Mucosa of rectum (tissue), 2 donors: ENCODE results near the gene BPTF.
"Not testable (repeated sequence)": the region's sequence is repeated elsewhere in the genome, so short reads cannot be mapped to it uniquely, and the experiment has no call there.

Experiments
- H3K27ac ChIP-seq, 2 donors: one replicate each; pipeline ENCODE4 v1.7.0; 2013; ENCODE audit warnings: inconsistent platforms in 2 of 2, low read depth in 2 of 2, low read length in 2 of 2
- H3K27me3 ChIP-seq, 2 donors: one replicate each; pipeline ENCODE4 v1.7.0; 2013; ENCODE audit warnings: low read length in 2 of 2; ENCODE audit not compliant: control insufficient read depth in 2 of 2, insufficient read depth in 2 of 2
- H3K36me3 ChIP-seq, 2 donors: one replicate each; pipeline ENCODE4 v1.7.0; 2013; ENCODE audit warnings: low read length in 2 of 2; ENCODE audit not compliant: control insufficient read depth in 2 of 2, insufficient read depth in 2 of 2
- H3K4me1 ChIP-seq, 2 donors: one replicate each; pipeline ENCODE4 v1.7.0; 2013; ENCODE audit warnings: low read length in 2 of 2, mild to moderate bottlenecking in 1 of 2; ENCODE audit not compliant: control insufficient read depth in 2 of 2, insufficient read depth in 2 of 2
- H3K4me3 ChIP-seq, 2 donors: one replicate each; pipeline ENCODE4 v1.7.0; 2013; ENCODE audit warnings: low read length in 2 of 2
- H3K9ac ChIP-seq, 2 donors: one replicate each; pipeline ENCODE4 v1.7.0; 2013; ENCODE audit warnings: low read length in 2 of 2, low read depth in 1 of 2, mild to moderate bottlenecking in 1 of 2
- H3K9me3 ChIP-seq, 2 donors: one replicate each; pipeline ENCODE4 v1.7.0; 2013; ENCODE audit warnings: low read length in 2 of 2; ENCODE audit not compliant: control insufficient read depth in 2 of 2
- donor health status: healthy.
- donor health status: Normal muscosa, but diverticular disease.

The BPTF gene

DNA sequence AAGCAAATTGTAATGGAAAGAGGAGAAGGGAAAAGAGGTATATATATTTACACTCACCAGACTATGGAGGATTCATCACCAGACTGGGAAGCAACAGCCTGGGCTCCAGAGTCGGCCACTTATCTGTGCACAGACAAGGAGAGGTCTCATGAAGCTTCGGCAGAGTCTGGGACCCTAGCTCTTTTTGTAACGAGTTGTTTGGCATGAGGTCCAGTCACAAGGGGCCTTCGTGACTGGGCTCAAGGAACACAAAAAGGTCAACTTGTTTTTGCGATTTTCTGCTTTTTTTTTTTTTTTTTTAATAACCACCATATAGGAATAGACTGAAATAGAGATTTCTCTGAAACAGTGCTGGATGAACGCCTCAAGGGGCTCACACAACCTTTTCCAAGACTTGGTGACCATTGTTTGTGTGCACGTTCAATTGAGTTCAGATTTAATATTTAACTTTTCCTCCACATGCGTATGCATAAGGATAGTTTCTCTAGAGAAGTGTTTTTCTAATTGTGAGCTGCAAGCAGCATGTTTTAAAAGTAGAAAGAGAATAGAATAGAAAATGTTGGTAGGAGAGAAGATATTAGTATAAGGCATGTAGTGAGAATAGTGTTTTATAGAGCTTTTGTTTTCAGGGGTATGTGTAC, 25.8 kb downstream of the BPTF start:
- H3K36me3 ChIP-seq = peaks cover 4 to 11% of the 10 kb centered on the region in 2 donors
- no peaks in the 10 kb centered on the region for H3K9me3 ChIP-seq
- no peaks in the 10 kb centered on the region for H3K27me3 ChIP-seq
- no peak overlapping the region for H3K27ac ChIP-seq
- peaks cover 0 to 10% of the 10 kb centered on the region in 2 donors for H3K4me1 ChIP-seq
- H3K4me3 ChIP-seq = no peak overlapping the region
- H3K9ac ChIP-seq = no peak overlapping the region

DNA sequence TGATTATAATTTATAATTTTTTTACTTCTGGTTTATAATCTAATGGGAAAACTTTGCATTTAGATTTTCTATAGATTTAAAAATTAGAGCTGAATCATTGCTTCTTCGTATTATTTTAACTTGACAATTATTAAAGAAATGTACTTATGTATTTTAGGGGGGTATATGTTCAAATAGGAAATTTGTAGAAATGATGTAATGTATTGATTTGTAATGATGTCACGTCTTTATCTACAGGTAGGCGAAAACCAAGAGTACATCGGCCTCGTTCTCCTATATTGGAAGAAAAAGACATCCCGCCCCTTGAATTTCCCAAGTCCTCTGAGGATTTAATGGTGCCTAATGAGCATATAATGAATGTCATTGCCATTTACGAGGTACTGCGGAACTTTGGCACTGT, 28.4 kb downstream of the BPTF start:
- H3K36me3 ChIP-seq = peaks cover 4 to 11% of the 10 kb centered on the region in 2 donors
- no peak overlapping the region for H3K27ac ChIP-seq
- no peak overlapping the region for H3K9ac ChIP-seq
- H3K4me1 ChIP-seq = peaks cover 2 to 7% of the 10 kb centered on the region in 2 donors
- H3K27me3 ChIP-seq = no peaks in the 10 kb centered on the region
- H3K9me3 ChIP-seq = no peaks in the 10 kb centered on the region
- no peak overlapping the region for H3K4me3 ChIP-seq

DNA sequence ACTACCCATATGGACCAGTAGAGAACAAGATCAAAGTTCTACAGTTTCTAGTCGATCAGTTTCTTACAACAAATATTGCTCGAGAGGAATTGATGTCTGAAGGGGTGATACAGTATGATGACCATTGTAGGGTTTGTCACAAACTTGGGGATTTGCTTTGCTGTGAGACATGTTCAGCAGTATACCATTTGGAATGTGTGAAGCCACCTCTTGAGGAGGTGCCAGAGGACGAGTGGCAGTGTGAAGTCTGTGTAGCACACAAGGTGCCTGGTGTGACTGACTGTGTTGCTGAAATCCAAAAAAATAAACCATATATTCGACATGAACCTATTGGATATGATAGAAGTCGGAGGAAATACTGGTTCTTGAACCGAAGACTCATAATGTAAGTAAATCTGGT, 29.1 kb downstream of the BPTF start:
- no peaks in the 10 kb centered on the region for H3K9me3 ChIP-seq
- H3K9ac ChIP-seq = no peak overlapping the region

DNA sequence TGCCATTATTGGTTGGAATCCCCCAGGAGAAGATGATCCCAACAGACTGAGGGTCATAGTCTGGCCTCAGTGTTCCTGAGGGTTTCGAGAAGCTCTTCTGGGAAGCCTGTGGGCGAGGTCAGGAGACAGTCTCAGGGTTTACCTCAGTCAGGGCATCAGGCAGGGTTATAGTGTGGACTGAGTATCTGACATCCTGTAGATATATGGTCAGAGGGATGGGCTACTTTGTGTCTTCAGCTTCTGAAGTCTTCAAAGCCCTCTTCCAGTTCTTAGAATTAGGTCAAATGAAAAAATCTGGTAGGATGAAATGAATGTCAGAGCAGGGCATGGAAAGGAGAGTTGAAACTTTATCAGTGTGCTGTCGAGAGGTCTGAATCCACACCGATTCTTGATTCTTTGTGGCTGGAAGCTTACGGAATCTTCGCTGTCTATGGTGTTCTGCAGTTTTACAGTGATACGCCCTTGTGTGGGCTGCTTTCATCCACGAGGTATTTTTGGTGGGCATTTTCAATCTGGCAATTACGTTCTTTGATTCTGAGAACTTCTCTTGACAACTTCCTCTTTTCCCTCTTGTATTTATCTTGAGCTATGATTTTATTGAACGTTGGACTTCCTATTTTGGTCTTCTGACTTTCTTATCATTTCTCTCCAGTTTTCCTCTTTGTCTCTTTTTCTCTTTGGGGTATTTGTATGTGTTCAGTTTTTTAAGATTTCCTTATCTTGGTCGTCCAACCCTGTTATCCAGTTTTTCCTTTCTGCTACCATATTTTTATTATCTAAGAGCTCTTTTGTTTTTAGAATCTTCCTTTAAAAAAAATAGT, 30.4 kb downstream of the BPTF start:
- H3K27me3 ChIP-seq = no peaks in the 10 kb centered on the region
- H3K4me1 ChIP-seq = peaks cover 2 to 7% of the 10 kb centered on the region in 2 donors
- H3K27ac ChIP-seq = no peak overlapping the region
- no peak overlapping the region for H3K9ac ChIP-seq
- no peak overlapping the region for H3K4me3 ChIP-seq
- H3K36me3 ChIP-seq = peaks cover 4 to 11% of the 10 kb centered on the region in 2 donors
- no peaks in the 10 kb centered on the region for H3K9me3 ChIP-seq

More for the DNA sequence above, 29.1 kb downstream of the BPTF start:
- Histone ChIP-seq H3K36me3 (peaks cover 4 to 11% of the 10 kb centered on the region in 2 donors), H3K4me1 (peaks cover 2 to 7% of the 10 kb centered on the region in 2 donors), H3K4me3 (no peak overlapping the region), H3K27ac (no peak overlapping the region), H3K27me3 (no peaks in the 10 kb centered on the region)

DNA sequence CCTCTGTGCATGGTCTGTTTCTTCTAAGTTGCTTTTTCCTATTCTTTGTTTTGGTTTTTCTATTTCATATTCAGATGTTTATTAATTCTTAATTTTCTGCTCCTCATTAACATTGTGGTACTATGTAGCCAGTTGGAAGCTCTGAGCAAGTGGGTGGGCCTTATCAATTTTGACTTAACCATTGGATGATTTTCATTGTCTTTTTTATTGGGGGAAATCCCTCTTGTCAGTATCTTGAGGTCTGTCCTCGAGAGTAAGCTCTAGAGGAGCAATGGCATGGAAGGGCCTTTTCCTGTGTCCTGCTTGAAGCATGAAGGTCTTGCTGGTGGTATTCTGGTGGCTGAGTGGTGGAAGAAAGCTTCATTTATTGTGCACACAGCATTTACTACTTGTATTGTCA, 31.1 kb downstream of the BPTF start:
- not testable (repeated sequence) for H3K4me1 ChIP-seq, H3K9ac ChIP-seq, H3K27ac ChIP-seq, H3K9me3 ChIP-seq, H3K27me3 ChIP-seq, H3K4me3 ChIP-seq
- H3K36me3 ChIP-seq = peaks cover 4 to 11% of the 10 kb centered on the region in 2 donors

DNA sequence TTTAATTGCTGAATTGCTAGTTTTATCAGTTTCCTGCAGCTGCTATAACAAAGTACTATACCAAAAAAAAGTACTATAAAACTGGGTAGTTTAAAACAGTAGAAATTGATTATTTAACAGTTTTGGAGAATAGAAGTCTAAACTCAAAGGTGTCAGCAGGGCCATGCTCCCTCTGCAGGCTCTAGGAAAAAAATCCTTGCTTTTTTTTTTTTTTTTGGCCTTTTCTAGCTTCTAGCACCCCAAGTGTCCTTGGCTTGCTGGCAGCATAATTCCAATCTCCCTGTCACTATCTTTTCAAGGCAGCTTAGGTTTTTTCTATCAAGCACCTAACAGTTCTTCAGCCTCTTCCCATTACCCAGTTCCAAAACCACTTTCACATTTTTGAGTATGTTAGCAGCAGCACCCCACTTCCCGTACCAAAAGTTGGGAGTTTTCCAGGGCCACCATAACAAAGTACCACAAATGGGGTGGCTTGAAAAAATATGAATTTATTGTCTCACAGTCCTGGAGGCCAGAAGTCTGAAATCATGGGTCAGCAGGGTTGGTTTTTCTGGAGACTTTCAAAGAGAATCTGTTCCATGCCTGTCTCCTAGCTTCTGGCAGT, 37.4 kb downstream of the BPTF start:
- Histone ChIP-seq H3K27me3 (no peaks in the 10 kb centered on the region), H3K4me1 (no peaks in the 10 kb centered on the region), H3K27ac (no peak overlapping the region), H3K36me3 (peaks cover 4 to 6% of the 10 kb centered on the region in 2 donors), H3K9me3 (no peaks in the 10 kb centered on the region), H3K4me3 (no peak overlapping the region), H3K9ac (no peak overlapping the region)

DNA sequence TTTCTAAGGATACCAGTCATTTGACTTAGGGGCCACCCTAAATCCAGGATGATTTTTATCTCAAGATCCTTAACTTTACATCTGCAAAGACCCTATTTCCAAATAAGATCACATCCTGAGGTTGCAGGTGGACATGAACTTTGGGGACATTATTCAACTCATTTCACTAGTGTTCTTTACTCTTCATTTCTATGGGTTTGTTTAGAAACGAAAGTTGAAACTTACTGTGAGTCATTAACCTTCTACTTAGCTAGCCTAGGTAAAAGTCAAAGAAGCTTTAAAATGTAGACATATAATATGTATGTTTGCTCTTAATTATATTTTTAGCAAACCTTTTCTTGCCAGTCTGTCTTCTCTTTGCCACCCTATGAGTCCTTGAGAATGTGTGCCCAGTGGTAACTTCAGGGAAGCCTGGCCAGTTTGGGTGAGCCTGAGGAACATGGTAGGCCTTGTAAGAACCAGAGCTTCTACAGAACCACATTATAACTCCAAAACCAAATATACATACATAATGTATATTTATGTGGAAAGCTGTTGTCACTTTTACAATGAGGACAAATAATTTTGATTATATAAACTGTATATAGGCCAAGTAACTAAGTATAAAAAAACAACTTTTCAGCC, 38.4 kb downstream of the BPTF start:
- no peak overlapping the region for H3K27ac ChIP-seq
- no peaks in the 10 kb centered on the region for H3K9me3 ChIP-seq
- no peak overlapping the region for H3K4me3 ChIP-seq
- H3K36me3 ChIP-seq = peaks cover 4 to 7% of the 10 kb centered on the region in 2 donors
- no peaks in the 10 kb centered on the region for H3K27me3 ChIP-seq
- no peak overlapping the region for H3K9ac ChIP-seq
- no peaks in the 10 kb centered on the region for H3K4me1 ChIP-seq

DNA sequence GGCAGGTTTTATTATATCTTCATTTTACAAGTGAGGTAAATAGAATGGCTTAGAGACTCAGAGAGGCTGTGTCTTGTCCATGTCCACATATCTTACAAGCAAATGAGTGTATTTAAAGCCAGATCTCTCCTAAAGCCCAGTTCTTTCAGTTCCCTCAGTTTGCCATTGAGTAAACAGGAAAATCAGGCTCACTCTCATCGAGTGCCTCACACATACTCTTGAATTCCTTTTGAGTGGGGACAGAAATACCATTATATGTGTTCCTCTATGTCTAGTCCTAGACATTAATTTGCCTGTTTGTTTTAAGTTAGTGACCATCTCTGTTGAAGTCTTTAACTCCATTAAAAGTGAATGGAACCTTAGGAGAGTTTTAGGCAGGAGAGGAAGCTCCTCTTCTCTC, 40.1 kb downstream of the BPTF start:
- Histone ChIP-seq H3K9me3 (no peaks in the 10 kb centered on the region), H3K9ac (no peak overlapping the region), H3K27ac (no peak overlapping the region), H3K4me1 (no peaks in the 10 kb centered on the region), H3K4me3 (no peak overlapping the region), H3K36me3 (peaks cover 4 to 7% of the 10 kb centered on the region in 2 donors), H3K27me3 (no peaks in the 10 kb centered on the region)

DNA sequence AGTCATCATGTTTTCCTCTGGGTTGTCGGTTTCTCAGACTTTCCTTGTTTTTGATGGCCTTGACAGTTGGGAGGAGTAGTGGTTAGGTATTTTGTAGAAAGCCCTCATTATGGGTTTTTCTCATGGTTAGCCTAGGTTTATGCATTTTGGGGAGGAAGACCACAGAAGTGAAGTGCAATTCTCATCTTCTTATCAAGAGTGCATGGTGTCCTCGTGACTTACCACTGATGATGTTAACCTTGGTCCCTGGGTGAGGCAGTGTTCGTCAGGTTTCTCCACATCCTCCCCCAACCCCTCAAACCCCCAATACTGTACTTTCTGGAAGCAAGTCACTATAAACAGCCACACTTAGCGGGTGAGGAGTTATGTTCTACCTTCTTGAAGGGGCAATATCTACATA, 42.3 kb downstream of the BPTF start:
- Histone ChIP-seq H3K27me3 (no peaks in the 10 kb centered on the region), H3K36me3 (peaks cover 4 to 7% of the 10 kb centered on the region in 2 donors), H3K4me1 (no peaks in the 10 kb centered on the region), H3K4me3 (no peak overlapping the region), H3K9ac (no peak overlapping the region), H3K9me3 (no peaks in the 10 kb centered on the region), H3K27ac (no peak overlapping the region)

DNA sequence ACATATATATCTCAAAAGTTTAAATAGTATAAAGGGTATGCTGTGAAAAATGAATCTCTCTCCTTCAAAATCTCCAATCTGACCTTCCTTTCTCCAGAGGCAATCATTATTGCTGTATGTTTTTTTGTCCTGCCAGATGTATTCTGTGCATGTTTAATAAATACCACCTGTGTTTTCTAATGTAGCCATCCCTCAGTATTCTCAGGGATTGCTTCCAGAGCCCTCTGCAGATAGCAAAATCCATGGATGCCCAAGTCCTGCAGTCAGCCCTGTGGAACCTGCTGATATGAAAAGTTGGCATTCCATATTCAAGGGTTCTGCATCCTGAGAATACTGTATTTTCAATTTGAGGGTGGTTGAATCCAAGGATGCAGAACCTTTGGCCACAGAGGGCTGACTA, 42.9 kb downstream of the BPTF start:
- Histone ChIP-seq H3K27me3 (no peaks in the 10 kb centered on the region), H3K4me1 (no peaks in the 10 kb centered on the region), H3K4me3 (no peak overlapping the region), H3K9me3 (no peaks in the 10 kb centered on the region), H3K36me3 (peaks cover 4 to 7% of the 10 kb centered on the region in 2 donors), H3K9ac (no peak overlapping the region), H3K27ac (no peak overlapping the region)
